ENCODE results near the gene SLTM. TPM values are rescaled to one million over a fixed set of nuclear protein-coding genes. Genes with fewer than 3 reads are reported as not detected.

Gene SLTM
- polyA plus RNA-seq, 3 donors, result 26.5 to 105 (median 34.3) TPM

- Histone ChIP-seq H3K4me3 (replicated peaks in 1 of 3; ENCODE audit: low read depth in 2 of 3, low read length in 3 of 3) (no peak overlapping the region), H3K79me2 (ENCODE audit: insufficient read depth, low read length) (no peaks in the 10 kb centered on the region), H3K27ac (ENCODE audit: low read depth in 1 of 2, low read length in 2 of 2) (no peak overlapping the region), H3K27me3 (ENCODE audit: control insufficient read depth in 2 of 2, insufficient read depth in 2 of 2, low read length in 2 of 2) (no peaks in the 10 kb centered on the region), H4K20me1 (ENCODE audit: insufficient read depth, low read length) (no peaks in the 10 kb centered on the region), H3K4me1 (ENCODE audit: control insufficient read depth in 1 of 2, insufficient read depth in 2 of 2, low read length in 2 of 2) (no peaks in the 10 kb centered on the region), H3K36me3 (replicated peaks in 1 of 2; ENCODE audit: control insufficient read depth in 1 of 2, insufficient read depth in 2 of 2, low read length in 2 of 2) (no peaks in the 10 kb centered on the region), H3K9ac (ENCODE audit: insufficient read depth, low read length, poor library complexity, severe bottlenecking) (no peak overlapping the region), H2AFZ (ENCODE audit: insufficient read depth, low read depth, low read length, poor library complexity, severe bottlenecking) (no peak overlapping the region), H3K9me3 (replicated peaks in 1 of 2; ENCODE audit: control insufficient read depth in 1 of 2, insufficient read depth in 1 of 2, low read length in 2 of 2) (no peaks in the 10 kb centered on the region), H3K4me2 (replicated peaks; ENCODE audit: extremely low read depth, low read length, poor library complexity, severe bottlenecking) (no peak overlapping the region)
- Mint-ChIP-seq H3K27me3 (ENCODE audit: low read depth in 3 of 3) (peaks cover 2 to 7% (median 4%) of the 10 kb centered on the region in 3 donors), H3K4me3 (no peak overlapping the region), H3K4me1 (no peaks in the 10 kb centered on the region), H3K27ac (no peak overlapping the region), H3K36me3 (no peaks in the 10 kb centered on the region), H3K9me3 (peaks cover 0 to 5% (median 0%) of the 10 kb centered on the region in 7 donors)
- 93% methylated on average over 3 of the region's 3 CpGs for WGBS (ENCODE audit: insufficient coverage)
- no peak for TF ChIP-seq CTCF (IDR thresholded peaks at IDR 0.05)
- intact Hi-C loops (cut with micrococcal nuclease), result no loop called here
- DNase-seq, result no peak
Measured at GRCh38 chr15:58966698-58967097, 33.2 kb upstream of the SLTM start.

DNA sequence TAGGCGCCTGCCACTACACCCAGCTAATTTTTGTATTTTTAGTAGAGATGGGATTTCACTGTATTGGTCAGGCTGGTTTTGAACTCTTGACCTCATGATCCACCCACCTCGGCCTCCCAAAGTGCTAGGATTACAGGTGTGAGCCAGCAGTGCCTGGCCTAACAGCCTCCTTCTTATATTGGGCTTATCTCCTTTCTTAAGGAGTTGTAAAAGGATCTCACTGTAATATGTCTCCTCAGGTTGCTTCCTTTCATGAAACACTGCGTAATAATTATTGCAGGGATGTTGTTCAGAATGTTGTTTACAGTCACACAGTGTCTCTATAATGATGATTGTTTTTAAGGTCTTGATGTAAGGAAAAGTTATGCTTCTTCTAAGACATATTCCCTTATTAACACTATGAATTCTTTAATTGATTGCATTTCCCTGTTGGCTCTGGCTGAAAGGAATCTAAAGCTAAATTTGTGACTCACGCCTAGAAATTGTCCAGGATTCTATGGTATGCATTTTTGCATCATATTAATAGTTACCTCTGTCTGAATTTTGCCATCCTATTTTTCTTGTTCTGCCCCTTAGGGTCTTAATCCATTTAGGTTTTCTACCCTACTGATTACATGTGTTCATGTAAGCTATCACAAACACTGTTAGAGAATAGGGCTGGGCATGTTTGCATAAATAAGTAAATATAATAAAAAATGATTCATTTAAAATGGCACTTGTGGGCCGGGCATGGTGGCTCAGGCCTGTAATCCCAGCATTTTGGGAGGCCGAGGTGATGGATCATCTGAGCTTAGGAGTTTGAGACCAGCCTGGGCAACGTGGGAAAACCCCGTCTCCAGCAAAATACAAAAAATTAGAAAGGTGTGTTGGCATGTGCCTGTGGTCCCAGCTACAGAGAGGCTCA is 29.4 kb upstream of the SLTM start:
- no peak overlapping the region for H3K27ac ChIP-seq (ENCODE audit: low read depth in 1 of 2, low read length in 2 of 2)
- Mint-ChIP-seq H3K9me3 (no peaks in the 10 kb centered on the region), H3K4me3 (no peak overlapping the region), H3K27ac (no peak overlapping the region), H3K27me3 (ENCODE audit: low read depth in 3 of 3) (peaks cover 0 to 4% (median 0%) of the 10 kb centered on the region in 3 donors), H3K36me3 (no peaks in the 10 kb centered on the region), H3K4me1 (peaks cover 2% of the 10 kb centered on the region)
- no peaks in the 10 kb centered on the region for H3K79me2 ChIP-seq (ENCODE audit: insufficient read depth, low read length)
- no peak overlapping the region for H3K4me2 ChIP-seq (replicated peaks; ENCODE audit: extremely low read depth, low read length, poor library complexity, severe bottlenecking)
- no peak for TF ChIP-seq CTCF (IDR thresholded peaks at IDR 0.05)
- no peaks in the 10 kb centered on the region for H3K9me3 ChIP-seq (replicated peaks in 1 of 2; ENCODE audit: control insufficient read depth in 1 of 2, insufficient read depth in 1 of 2, low read length in 2 of 2)
- no peak overlapping the region for H3K9ac ChIP-seq (ENCODE audit: insufficient read depth, low read length, poor library complexity, severe bottlenecking)
- no peaks in the 10 kb centered on the region for H3K4me1 ChIP-seq (ENCODE audit: control insufficient read depth in 1 of 2, insufficient read depth in 2 of 2, low read length in 2 of 2)
- DNase-seq, result no peak
- no peak overlapping the region for H2AFZ ChIP-seq (ENCODE audit: insufficient read depth, low read depth, low read length, poor library complexity, severe bottlenecking)
- H4K20me1 ChIP-seq (ENCODE audit: insufficient read depth, low read length), result no peaks in the 10 kb centered on the region
- WGBS (ENCODE audit: insufficient coverage), result 95% methylated on average over 3 of the region's 8 CpGs
- no peaks in the 10 kb centered on the region for H3K27me3 ChIP-seq (ENCODE audit: control insufficient read depth in 2 of 2, insufficient read depth in 2 of 2, low read length in 2 of 2)
- H3K36me3 ChIP-seq (replicated peaks in 1 of 2; ENCODE audit: control insufficient read depth in 1 of 2, insufficient read depth in 2 of 2, low read length in 2 of 2), result no peaks in the 10 kb centered on the region
- intact Hi-C loops (cut with micrococcal nuclease), result no loop called here
- no peak overlapping the region for H3K4me3 ChIP-seq (replicated peaks in 1 of 3; ENCODE audit: low read depth in 2 of 3, low read length in 3 of 3)

Data from CD14-positive monocyte (primary cell).